GM19452 (cell line): ENCODE measurements around the gene RIOK3.
"Not testable (repeated sequence)": the region's sequence is repeated elsewhere in the genome, so short reads cannot be mapped to it uniquely, and the experiment has no call there.

Experiments used
- ATAC-seq: cut with Tn5 transposase; IDR thresholded peaks from one replicate; pipeline ENCODE4 v1.9.1; 2021; ENCODE audit not compliant: unreplicated experiment

Gene RIOK3

GRCh38 chr18:23451011-23451410 is 2.1 kb upstream of the RIOK3 start:
- ATAC-seq: no peak

- ATAC-seq: no peak
Observed at GRCh38 chr18:23451491-23451890, 1.6 kb upstream of the RIOK3 start.

GRCh38 chr18:23452347-23452727 is 750 bp upstream of the RIOK3 start:
- no peak for ATAC-seq

GRCh38 chr18:23453680-23454058 is 582 bp downstream of the RIOK3 start:
- ATAC-seq: no peak

DNA sequence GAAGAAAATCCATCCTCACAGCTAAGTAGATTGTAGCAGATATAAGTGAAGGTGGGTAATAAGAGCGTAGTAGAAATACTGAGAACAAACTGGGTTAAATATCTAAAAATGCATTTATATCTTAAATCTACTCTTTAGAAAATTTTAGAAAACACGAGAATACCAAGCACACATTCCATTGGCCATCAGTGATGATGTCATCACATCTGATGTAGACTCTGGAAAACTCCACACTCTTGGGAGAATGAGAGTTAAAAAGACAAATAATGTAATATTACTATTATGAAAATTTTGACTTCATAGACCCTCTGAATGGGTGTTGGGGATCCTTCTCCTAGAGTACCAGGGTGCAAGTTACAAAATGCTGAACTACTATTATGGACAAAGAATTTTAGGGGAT is 3.7 kb downstream of the RIOK3 start:
- no peak for ATAC-seq

DNA sequence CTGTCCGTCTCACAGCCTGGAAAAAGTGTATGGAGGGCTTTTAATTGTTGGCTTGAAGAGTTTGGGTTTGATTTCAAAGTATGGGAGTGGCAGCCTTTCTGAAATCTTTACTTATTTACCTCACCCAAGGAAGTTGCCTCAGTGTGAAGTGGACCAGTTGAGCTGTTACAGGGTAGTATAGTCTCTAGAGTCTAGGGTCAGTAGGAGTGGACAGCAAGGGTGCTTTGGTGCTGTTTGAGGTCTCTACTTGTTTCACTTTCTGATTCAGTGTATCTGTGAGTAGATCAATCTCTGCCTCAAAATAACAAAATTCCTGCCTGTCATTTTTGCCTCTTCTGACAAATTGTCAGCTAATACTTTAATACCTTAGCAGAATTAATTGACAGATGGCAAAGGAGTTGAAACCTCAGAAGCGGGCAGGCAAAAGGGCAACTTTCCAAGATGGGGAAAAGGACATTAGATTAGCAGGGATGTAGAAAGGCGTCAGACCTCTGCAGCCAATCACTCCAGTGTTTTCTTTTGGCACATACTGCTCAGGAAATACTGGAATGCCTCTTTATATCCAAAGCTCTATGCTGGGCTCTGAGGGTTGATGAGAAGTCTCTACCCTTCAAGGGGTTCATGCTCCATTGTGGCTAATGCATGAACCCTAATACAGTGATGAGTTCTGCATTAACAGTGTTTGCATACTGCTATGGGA is 5.9 kb downstream of the RIOK3 start:
- no peak for ATAC-seq

DNA sequence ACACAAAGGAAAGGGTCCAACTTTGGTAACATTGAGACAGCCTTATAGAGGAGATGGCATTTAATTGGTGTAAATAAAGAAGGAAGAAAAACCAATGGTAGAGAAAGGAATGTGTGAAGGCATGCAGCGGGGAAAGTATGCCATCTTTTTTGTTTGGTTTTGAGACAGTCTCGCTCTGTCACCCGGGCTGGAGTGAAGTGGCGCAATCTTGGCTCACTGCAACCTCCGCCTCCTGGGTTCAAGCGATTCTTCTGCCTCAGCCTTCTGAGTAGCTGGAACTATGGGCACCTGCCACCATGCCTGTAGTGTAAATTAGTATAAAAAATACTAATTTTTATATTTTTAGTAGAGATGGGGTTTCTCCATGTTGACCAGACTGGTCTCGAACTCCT is 6.4 kb downstream of the RIOK3 start:
- ATAC-seq: no peak

GRCh38 chr18:23460285-23461273 is 7.5 kb downstream of the RIOK3 start:
- ATAC-seq: no peak

DNA sequence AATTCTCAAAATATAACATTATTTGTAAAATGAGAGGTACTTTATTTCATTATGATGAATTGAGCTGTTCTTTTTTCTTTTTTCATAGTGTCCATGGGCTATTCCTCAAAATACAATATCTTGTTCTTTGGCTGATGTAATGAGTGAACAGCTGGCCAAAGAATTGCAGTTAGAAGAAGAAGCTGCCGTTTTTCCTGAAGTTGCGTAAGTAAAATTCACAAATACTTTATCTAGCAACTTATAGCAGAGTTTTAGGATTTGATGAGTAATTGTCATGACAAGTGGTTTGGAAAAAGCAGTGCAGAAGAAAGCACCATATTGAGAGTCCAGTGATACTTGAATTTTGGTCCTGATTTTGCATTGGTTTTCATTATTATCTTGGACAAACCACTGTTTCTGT is 9.8 kb downstream of the RIOK3 start:
- ATAC-seq: no peak

- no peak for ATAC-seq
Observed at GRCh38 chr18:23468753-23469459, 15.8 kb downstream of the RIOK3 start.

DNA sequence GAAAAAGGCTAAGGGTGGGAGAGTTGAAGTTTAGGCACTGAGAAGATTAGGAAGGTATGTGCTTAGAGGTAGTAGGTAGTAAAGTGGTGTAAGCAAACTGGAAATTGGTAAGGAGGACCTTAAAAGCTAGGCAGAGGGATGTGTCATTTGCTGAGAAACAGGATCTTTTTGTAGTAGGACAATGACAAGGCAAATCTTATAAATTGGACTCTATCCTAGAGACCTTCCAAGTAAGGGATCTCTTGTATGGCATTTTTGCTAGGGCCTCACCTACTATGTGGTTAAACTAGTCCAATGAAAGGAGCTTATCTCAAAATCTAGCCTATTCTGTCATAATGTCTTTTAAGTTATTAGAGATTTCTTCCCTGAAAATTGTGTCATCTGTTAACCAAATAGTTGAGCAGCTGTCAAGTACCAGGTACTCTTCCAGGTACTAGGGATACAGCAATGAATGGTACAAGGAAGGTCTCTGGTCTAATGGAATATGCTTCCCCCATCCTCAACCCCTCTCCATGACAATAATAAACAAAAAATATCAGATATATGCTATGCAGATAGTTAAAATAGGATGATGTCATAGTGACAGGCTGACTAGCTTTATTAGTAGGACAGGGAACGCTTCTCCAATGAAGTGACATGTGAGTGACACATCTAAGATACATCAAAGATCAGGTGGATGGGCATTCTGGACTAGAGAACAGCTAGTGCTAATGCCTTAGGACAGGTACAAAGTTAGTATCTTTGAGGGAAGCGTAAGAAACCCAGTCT is 17.7 kb downstream of the RIOK3 start:
- no peak for ATAC-seq

DNA sequence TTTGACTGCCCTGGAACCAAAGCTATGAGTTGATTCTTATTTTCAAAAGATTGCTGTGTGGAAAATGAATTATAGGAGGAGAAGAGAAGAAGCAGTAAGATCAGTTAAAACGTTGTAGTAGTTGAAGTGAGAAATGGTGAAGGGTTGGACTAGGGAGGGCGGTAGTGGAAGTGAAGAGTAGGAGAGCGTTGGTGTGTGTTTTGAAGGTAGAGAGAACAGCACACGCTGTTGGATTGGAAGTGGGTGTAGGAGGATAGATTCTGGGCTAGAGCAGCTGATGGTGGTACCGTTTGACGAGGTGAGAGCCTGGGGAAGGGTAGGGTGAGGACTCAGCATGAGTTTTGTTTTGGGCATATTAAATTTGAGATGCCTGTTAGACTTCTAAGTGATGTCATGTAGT is 18.4 kb downstream of the RIOK3 start:
- no peak for ATAC-seq

DNA sequence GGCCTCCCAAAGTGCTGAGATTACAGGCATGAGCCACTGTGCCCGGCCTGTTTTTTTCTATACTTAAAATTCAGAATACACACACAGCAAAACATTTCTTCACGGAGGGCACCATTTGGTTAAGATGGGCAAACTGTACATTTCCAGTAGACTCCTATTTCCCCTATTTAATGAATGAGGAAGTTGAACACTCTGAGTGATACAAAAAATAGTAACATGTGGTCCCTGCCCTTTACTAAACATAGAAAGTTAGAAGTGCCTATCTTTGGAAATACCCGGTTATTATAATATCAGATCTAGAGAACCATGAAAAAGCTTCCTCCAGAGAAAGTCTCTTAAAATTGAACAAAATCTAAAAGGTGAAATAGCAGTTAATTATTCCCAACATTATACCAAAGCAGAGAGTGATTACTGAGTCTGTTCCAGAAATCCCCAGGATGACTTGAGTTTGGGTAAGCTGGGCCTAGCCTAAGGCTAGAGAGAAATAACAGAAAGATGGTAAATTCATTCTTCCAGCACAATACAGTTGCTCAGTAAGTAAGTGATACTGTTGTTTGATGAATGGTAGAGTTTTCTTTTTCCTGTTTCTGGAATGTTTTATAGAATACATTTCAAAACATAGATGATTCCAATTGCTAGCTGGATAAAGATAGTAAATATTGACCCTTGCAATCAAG is 26.9 kb downstream of the RIOK3 start:
- no peak for ATAC-seq

DNA sequence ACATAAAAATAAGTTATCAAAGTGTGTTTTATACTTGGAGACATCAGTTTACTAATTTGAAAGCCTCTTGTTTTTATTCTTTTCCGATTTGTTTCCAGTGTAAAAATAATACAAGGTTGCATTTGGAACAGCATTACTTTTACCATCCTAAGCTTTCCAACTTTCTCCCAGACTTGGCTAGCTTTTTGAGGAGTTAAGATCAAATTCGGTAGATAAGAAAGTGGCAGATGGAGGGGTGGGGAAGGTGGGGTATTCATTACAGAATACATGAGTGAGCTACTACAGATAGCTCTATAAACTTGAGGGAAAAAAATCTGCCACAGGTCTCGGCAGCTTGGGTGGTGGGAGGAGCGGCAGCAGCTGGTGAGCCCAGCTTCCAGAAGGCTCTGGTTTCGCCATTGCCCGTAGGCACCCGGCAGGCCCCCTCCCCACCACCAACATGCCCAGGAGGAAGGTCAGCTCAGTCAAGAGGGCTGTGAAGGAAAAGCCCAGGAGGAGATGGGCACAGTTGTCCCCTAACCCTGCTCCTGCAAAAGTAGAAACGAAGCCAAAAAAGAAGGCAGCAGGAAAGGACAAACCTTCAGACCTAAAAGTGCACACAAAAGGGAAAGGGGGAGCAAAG is 31.6 kb downstream of the RIOK3 start:
- no peak for ATAC-seq

GRCh38 chr18:23485386-23485785 is 32.3 kb downstream of the RIOK3 start:
- no peak for ATAC-seq

DNA sequence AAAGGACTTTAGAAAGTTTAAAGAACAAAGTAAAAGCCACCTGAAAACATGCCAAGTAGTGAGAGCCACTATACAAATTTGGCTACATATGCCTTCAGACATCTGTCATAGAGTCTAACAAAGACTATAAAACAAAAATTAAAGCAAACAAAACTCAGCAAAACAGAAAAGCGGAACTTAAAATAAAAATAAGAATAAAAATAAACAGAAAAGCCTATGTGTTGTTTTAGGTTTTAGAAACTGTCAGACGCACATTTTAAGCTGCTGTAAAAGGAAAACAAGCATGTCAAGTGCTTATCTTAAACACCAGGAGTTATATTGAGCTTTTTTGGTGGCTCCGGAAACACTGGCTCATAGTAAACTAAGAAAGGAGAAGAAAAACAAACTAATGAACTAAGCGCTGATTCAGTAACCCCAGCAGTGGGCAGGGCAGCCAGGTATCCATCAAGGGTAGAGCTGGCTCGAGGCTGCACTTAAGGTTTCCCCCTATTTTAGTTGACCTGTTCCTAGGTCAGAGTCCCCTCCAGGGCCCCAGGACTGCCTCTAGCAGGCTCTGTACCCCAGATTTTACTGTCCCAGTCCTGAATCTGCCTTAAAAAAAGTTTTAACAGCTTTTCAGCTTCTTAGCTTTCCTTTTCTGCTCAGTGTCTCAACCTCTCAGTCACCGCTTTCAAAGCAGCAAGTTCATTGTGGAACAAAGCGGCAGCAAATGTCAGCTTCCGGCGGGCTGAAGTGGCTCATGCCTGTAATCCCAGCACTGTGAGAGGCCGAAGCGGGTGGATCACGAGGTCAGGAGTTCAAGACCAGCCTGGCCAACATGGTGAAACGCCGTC is 34.9 kb downstream of the RIOK3 start:
- peak; percentile 58 for ATAC-seq

- not testable (repeated sequence) for ATAC-seq
Observed at GRCh38 chr18:23489586-23489985, 36.5 kb downstream of the RIOK3 start.

DNA sequence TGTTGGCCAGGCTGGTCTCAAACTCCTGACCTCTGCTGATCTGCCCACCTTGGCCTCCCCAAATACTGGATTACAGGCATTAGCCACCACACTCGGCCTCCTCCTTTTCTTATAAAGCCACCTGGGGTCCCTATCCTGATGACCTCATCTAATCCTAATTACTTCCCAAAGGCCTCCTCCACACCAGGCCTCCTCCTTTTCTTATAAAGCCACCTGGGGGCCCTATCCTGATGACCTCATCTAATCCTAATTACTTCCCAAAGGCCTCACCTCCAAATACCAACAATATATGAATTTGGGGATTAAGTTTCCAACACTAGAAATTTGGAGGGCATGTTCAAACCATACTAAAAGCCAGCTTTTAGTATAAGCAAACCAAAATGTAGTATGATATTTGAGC is 40.6 kb downstream of the RIOK3 start:
- ATAC-seq: no peak

- no peak for ATAC-seq
Observed at GRCh38 chr18:23494992-23495391, 41.9 kb downstream of the RIOK3 start.
